Stimulated activated CD4-positive, alpha-beta T cell treated with anti-CD3 and anti-CD28 coated beads, Interleukin-1b, Interleukin-23, amount 100 ng/mL, for 48 hours (primary cell): ENCODE measurements around the gene GRAMD4.

ENCODE experiments used
- DNase-seq: peaks from one replicate; pipeline ENCODE4 v3.0.0-alpha.2; 2020

The GRAMD4 gene

DNA sequence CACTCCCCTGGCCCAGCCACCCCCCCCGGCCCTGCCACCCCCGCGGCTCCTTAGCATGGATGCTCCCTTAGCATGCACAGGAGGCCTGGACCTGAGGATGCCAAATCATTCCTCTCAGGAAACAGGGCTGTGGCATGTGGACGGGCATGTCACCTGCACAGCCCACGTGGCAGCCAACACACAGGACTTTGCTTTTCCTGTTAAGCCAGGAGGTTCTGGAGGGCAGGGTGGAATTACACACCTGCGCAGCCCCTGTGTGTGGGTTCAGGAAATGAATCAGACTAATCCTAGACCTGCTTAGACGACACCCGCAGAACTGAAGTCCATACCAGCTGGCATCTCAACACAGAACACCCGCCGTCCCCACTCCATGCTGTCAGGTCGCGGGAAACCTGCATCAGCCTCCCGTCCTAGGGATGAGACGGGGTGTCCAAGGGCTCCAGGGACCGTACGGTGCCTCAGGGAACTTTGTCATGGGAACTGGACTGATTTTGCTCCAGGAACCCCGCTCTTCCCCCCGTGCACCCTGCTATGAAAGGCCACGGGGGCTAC lies 107.7 kb downstream of the GRAMD4 start:
- no peak for DNase-seq

DNA sequence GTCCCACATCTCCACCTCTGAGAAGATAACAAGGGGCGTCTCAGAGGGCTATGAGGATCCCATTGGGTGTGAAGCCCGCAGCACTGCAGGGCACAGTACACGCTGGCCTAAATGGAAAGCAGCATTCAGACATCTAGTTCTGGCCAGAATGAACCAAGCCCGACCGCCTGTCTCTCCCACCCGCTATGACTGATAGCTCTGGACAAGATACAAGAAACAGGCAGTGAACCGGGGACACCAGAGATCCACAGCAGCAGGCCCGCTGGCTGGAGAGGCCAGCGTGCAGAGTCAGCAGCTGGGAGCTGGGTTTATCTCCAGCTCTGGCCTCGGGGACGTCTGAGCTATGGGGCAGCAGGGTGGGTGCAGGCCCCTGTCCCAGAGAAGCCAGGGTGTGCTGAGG lies 108.3 kb downstream of the GRAMD4 start:
- no peak for DNase-seq
